Large intestine (tissue), 3 donors: ENCODE data around the gene NOTCH2. TPM values are rescaled to one million over a fixed set of nuclear protein-coding genes. Genes with fewer than 3 reads are reported as not detected.

Source experiments
- DNase-seq, 2 donors: peaks; one replicate each; pipeline versions ENCODE4 v3.0.0 to v3.0.0-alpha.2; 2013
- H3K27ac ChIP-seq: one replicate; pipeline ENCODE4 v1.5.1; 2013; ENCODE audit warnings: low read length
- H3K27me3 ChIP-seq: 2 replicates; pipeline ENCODE4 v1.6.1; 2013; ENCODE audit warnings: low read length; ENCODE audit not compliant: control insufficient read depth, insufficient read depth
- H3K36me3 ChIP-seq: 2 replicates; pipeline ENCODE4 v1.6.1; 2013; ENCODE audit warnings: low read length; ENCODE audit not compliant: control insufficient read depth, insufficient read depth
- H3K4me1 ChIP-seq: one replicate; pipeline ENCODE4 v1.6.1; 2013; ENCODE audit warnings: low read length; ENCODE audit not compliant: control insufficient read depth, insufficient read depth
- H3K4me3 ChIP-seq: one replicate; pipeline ENCODE4 v1.5.1; 2013; ENCODE audit warnings: low read length
- H3K9me3 ChIP-seq: one replicate; pipeline ENCODE4 v1.6.1; 2013; ENCODE audit warnings: mild to moderate bottlenecking, low read depth, low read length, moderate library complexity; ENCODE audit not compliant: control insufficient read depth
- WGBS: methylation state at CpG from one replicate; pipeline ENCODE4 v1.1.5; 2013; ENCODE audit warnings: low lambda C conversion rate; ENCODE audit not compliant: insufficient coverage; 5-methylcytosine and 5-hydroxymethylcytosine counted together
- polyA plus RNA-seq: library from polyadenylated mRNA; unstranded; fragments of 120-200 nt; gene quantifications from one replicate; pipeline ENCODE4 v1.2.1, GENCODE V29; 2013

The NOTCH2 gene
- polyA plus RNA-seq, 1 donor = 22.6 TPM

DNA sequence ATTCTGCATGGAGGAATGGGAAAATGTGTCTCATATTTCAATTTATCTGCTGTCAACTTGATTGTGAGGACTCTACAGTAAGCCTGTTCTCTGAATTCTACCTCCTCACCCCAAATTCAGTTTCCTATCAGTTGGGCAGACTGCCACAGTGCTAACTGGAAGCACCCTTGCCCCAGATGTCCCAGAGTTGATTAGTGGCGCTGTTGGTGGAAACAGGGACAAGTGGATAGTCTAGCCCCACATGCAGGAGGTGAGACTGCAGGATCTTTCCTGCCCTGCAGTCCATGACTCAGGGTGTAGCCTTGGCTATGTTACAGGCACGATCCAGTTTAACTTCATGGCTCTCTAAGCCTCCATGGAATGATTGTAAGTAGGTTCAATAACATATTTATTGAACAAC is 195.3 kb downstream of the NOTCH2 start:
- H3K4me1 ChIP-seq = peaks cover 6% of the 10 kb centered on the region
- no CpG with 5 or more reads among the region's 2 CpGs for WGBS
- no peak overlapping the region for H3K4me3 ChIP-seq
- no peaks in the 10 kb centered on the region for H3K9me3 ChIP-seq
- H3K27me3 ChIP-seq = no peaks in the 10 kb centered on the region
- H3K36me3 ChIP-seq = no peaks in the 10 kb centered on the region
- no peak for DNase-seq
- no peak overlapping the region for H3K27ac ChIP-seq

DNA sequence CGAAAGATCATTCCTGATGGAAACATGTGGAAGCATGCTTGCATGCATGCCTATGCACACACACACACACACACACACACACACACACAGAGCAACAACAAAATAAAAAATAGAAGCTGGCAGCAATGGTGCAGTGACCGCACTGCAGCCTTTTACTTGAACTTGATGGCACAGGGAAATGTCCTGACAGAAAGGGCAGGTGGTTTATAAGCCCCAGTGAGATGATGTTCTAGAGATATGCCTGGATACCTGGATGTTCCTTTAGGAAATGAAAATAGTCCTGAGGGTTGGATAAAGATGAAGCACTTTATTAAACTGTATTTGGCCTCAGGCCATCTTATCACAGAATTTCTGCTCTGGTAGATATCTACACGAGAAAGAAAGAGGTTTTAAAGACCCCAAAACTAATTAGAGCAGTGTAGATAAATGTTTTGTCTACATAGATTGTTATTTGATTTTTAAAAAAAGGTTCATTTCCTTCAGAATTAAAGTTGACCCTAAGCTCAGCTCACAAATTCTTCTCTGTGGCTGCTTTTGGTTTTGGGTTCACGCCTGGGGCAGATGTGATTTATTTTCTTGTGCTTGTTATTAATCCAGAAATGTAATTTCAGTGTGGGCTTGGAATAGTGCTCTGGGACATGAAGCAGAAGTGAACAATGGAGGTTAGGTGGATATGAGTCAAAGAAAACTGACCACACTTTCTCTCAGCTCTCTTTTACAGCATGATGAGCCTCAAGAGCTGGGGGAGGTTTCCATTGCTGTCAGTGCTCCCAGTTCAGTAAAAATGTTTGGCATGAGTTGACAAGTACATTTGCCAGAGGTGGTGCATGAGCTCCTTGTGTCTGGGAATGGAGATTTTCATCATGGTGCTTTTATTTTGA is 196.1 kb downstream of the NOTCH2 start:
- Histone ChIP-seq H3K4me3 (no peak overlapping the region), H3K4me1 (peaks cover 6% of the 10 kb centered on the region), H3K27ac (no peak overlapping the region), H3K36me3 (no peaks in the 10 kb centered on the region), H3K27me3 (no peaks in the 10 kb centered on the region), H3K9me3 (no peaks in the 10 kb centered on the region)
- DNase-seq = no peak
- WGBS = 50% methylated on average over 1 of the region's 4 CpGs

DNA sequence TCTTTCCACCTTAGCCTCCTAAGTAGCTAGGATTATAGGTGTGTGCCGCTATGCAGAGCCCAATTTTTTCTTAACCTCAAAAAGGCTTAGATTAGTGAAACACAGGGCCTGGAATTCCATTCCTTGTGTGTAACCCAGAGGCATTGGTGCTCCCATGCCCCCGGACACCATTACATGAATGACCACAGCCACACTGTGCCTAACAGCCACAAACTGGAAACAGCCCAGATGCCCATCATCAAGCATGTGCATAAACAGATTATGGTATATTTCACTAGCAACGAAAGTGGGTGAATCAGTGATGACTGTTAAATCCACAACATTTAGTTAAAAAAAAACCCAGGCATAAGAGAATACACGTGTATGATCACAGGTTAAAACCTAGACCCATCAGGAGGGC is 197.6 kb downstream of the NOTCH2 start:
- Histone ChIP-seq H3K4me3 (no peak overlapping the region), H3K36me3 (no peaks in the 10 kb centered on the region), H3K27ac (no peak overlapping the region), H3K4me1 (peaks cover 6% of the 10 kb centered on the region), H3K27me3 (no peaks in the 10 kb centered on the region), H3K9me3 (no peaks in the 10 kb centered on the region)
- no peak for DNase-seq
- WGBS = 80% methylated on average over 2 of the region's 4 CpGs

DNA sequence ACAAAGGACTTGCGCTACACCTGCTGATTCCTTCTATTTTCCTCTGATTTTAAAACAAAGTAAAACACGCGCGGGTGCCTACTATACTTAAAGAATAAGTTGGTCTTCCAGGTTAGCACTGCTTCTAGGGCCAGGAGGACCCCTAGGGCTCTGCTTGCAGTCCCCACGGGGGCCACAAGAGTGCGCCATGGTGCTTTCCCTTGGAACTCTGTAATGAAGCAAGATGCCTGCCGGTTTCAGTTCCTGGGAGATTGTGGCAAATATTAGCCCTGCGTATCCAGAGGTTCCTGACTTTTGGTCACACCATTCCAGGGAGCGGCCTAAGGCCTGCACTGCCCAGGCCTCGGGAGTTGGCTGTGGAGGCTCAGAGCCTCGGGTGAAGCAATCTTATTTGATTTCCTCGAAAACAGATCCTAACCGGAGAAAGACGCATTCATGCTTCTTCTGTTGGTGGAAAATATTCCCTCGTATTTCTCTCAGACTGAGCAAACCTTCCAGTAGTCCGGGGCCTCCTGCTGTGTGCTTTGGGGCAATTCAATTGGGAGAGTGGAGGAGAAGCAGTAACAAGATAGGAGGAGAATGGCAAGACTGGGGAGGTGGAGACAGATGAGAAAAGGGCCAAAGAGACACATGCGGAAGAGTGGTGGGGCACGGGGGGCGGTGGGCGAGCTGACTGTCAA is 198.4 kb downstream of the NOTCH2 start:
- 90% methylated on average over 4 of the region's 20 CpGs for WGBS
- no peak overlapping the region for H3K27ac ChIP-seq
- H3K4me1 ChIP-seq = peaks cover 6% of the 10 kb centered on the region
- peak; percentile 46 to 49 for DNase-seq
- no peaks in the 10 kb centered on the region for H3K36me3 ChIP-seq
- no peaks in the 10 kb centered on the region for H3K27me3 ChIP-seq
- H3K4me3 ChIP-seq = no peak overlapping the region
- no peaks in the 10 kb centered on the region for H3K9me3 ChIP-seq

DNA sequence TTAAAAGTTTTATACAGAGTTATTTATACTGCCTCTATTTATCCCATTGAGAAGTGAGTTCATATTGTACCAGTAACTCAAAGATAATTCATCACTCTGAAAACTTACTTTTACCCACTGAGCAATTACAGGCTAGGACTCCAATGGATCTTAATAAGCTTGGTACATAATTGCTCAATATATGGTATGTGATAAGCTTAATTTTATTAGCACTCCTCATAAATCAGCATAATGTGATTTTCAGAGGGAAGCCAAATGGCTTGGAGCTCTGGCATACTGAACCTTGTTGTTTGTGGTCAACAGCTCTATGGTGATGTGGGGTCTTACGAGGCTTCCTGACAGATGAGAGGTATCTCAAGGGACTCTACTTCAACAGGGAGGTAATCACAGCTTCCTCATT is 199.5 kb downstream of the NOTCH2 start:
- no CpG with 5 or more reads among the region's 1 CpG for WGBS
- no peaks in the 10 kb centered on the region for H3K36me3 ChIP-seq
- H3K4me1 ChIP-seq = peaks cover 6% of the 10 kb centered on the region
- H3K27ac ChIP-seq = no peak overlapping the region
- no peak overlapping the region for H3K4me3 ChIP-seq
- peak in 1 of 2 donors; percentile 24 for DNase-seq
- no peaks in the 10 kb centered on the region for H3K27me3 ChIP-seq
- H3K9me3 ChIP-seq = no peaks in the 10 kb centered on the region

DNA sequence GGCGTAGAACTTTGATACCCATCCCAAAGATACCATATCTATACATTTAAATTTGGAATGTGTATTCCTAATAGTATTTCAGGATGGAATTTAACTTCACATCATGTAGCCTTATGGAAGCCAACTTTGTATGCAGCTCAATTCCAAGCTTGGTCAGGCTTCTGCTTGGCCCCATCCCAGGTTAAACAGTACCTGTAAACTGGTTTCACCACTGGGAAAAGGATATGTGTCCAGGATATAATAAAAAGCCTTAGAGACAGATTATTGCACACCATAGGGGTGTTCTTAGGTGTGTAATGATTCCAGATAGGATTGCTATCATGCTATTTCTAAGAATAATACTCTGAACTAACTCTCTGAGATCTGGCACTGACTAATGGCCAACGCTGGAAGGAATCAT is 201.3 kb downstream of the NOTCH2 start:
- H3K27ac ChIP-seq = no peak overlapping the region
- no CpG with 5 or more reads among the region's 2 CpGs for WGBS
- no peak for DNase-seq
- no peaks in the 10 kb centered on the region for H3K27me3 ChIP-seq
- no peaks in the 10 kb centered on the region for H3K9me3 ChIP-seq
- no peak overlapping the region for H3K4me3 ChIP-seq
- no peaks in the 10 kb centered on the region for H3K36me3 ChIP-seq
- peaks cover 6% of the 10 kb centered on the region for H3K4me1 ChIP-seq

DNA sequence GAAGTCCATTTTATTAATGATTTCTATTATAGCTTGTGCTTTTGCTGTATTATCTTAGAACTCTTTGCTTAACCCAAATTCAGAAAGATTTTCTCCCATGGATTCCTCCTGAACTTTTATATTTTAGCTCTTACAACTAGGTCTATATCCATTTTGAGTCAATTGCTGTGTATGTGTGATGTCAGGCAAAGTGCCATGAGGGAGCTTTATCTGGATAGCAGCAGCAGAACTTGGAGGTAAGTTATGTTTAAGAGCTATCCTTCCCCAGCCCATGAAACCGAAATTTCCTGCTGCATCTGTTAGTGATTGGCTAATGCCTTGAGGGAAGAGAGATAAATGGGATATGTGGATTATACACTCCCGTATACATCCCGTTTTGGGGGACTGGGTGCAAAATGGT is 203.0 kb downstream of the NOTCH2 start:
- no peaks in the 10 kb centered on the region for H3K9me3 ChIP-seq
- no peaks in the 10 kb centered on the region for H3K27me3 ChIP-seq
- DNase-seq = no peak
- no peak overlapping the region for H3K4me3 ChIP-seq
- peaks cover 6% of the 10 kb centered on the region for H3K4me1 ChIP-seq
- no peak overlapping the region for H3K27ac ChIP-seq
- no peaks in the 10 kb centered on the region for H3K36me3 ChIP-seq
- no CpG with 5 or more reads among the region's 3 CpGs for WGBS

DNA sequence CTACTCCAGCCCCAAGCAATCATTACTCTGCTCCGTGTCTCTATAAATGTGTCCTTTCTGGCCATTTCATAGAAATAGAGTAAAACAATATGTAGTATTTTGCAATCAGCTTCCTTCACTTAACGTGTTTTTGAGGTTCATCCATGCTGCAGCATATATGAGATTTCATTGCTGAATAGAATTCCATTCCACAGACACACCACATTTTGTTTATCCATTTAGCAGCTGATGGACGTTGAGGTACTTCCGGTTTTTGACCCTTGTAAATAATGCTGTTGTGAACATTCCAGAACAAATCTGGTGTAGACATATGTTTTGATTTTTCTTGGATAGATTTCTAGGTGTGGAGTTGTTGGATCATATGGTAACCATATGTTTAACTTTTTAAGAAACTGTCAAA is 203.8 kb downstream of the NOTCH2 start:
- no peaks in the 10 kb centered on the region for H3K36me3 ChIP-seq
- no peak overlapping the region for H3K27ac ChIP-seq
- no CpG with 5 or more reads among the region's 4 CpGs for WGBS
- H3K4me1 ChIP-seq = no peaks in the 10 kb centered on the region
- no peaks in the 10 kb centered on the region for H3K9me3 ChIP-seq
- H3K4me3 ChIP-seq = no peak overlapping the region
- DNase-seq = no peak
- no peaks in the 10 kb centered on the region for H3K27me3 ChIP-seq

DNA sequence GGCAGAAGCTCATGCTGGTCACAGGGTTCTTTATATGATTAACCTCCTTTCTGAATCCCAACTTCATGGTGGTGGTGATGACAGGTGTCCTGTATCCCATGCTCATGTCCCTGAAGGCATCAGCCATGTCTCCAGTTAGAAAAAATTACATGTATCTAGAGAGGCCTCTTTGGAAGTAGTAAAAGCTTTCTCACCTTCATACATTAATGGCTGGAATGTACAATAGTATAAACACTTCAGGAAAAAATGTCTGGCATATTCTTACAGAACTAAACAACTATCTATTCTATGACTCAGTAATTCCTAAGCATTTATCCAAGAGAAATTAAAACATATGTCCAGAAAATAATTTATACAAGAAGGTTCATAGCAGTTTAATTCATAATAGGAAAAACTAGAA is 207.2 kb downstream of the NOTCH2 start:
- Histone ChIP-seq H3K4me1 (peaks cover 14% of the 10 kb centered on the region), H3K27me3 (no peaks in the 10 kb centered on the region), H3K4me3 (no peak overlapping the region), H3K27ac (no peak overlapping the region), H3K36me3 (no peaks in the 10 kb centered on the region), H3K9me3 (no peaks in the 10 kb centered on the region)
- DNase-seq = no peak
